ENCODE results near the gene KAZN.

Gene KAZN

DNA sequence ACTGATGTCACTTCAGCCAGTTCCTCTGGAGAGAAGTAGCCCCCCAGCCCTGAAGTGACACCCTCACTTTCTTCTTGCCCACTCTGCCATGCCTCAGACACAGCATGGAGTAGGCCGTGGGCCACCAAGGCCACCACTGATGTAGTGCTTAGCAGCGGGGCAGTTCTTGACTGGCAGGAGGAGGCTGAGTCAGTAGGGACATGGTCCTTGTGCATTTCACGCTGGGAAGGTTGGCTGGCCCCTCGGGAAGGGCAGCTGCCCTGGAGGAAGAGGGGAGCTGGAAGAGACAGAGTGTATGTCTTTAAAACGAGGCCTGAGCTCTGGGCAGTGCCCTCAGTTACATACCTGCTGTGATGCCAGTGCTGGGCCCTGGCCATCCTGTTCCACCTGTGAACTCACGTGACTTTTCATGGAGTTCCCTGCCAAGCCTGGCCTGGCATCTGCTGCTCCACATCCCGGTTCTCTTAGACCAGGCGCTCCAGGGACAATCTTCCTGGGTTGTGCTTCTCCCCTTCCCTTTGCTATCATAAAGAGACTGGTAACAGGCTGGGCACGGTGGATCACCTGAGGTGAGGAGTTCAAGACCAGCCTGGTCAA lies 396.5 kb downstream of the KAZN start:
- no peak for DNase-seq
- Mint-ChIP-seq H3K4me1 (peaks cover 41% of the 10 kb centered on the region), H3K4me3 (no peak overlapping the region), H3K27ac (no peak overlapping the region), H3K9me3 (no peaks in the 10 kb centered on the region), H3K36me3 (ENCODE audit: low read depth) (peaks cover 3% of the 10 kb centered on the region), H3K27me3 (ENCODE audit: low read depth, poor library complexity) (no peaks in the 10 kb centered on the region)
- TF ChIP-seq, protein P1, sequence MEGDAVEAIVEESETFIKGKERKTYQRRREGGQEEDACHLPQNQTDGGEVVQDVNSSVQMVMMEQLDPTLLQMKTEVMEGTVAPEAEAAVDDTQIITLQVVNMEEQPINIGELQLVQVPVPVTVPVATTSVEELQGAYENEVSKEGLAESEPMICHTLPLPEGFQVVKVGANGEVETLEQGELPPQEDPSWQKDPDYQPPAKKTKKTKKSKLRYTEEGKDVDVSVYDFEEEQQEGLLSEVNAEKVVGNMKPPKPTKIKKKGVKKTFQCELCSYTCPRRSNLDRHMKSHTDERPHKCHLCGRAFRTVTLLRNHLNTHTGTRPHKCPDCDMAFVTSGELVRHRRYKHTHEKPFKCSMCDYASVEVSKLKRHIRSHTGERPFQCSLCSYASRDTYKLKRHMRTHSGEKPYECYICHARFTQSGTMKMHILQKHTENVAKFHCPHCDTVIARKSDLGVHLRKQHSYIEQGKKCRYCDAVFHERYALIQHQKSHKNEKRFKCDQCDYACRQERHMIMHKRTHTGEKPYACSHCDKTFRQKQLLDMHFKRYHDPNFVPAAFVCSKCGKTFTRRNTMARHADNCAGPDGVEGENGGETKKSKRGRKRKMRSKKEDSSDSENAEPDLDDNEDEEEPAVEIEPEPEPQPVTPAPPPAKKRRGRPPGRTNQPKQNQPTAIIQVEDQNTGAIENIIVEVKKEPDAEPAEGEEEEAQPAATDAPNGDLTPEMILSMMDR (IDR thresholded peaks at IDR 0.05): no peak

DNA sequence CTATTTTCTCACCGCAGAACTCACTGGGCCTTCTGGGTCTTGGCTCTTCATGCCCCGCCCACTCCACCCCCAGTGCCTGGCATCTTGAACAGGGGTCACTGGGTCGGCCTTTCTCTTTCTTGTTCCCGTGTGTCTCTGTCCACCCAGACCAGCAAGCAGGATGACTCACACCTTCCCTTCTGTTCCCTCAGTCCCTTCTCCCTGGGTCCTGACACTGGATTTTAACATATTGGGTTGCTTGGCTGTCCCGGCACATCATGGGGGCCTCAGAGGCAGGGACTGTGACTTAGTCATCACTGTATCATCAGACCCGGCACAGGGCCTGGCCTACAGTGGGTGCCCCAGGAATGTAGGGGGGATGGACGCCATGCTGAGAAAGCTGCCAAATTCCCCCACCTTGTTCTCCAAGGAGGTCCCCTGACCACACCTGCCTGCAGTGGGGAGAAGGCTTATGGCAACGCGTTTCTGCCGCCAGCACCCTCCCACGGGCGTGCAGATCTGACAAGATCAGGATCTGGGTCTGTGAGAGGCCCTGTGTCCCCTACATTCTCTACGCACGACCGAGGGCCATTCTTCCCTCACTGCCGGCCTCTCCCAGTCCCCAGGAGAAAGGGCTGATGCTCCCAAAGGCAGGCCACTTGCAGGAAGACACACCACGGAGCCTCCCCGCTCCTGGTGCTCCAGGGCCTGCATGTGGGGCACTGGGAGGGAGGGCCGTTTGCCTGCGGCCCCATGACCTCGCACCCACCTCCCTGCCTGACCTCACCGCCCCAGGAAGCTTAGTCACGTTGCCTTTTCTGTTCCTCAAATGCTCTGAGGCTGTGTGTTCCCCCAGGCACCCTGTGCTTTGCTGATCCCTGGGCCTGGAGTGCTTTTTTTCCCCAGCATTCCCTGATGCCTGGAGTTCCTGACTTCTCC lies 397.9 kb downstream of the KAZN start:
- Mint-ChIP-seq H3K9me3 (no peaks in the 10 kb centered on the region), H3K27me3 (ENCODE audit: low read depth, poor library complexity) (no peaks in the 10 kb centered on the region), H3K36me3 (ENCODE audit: low read depth) (peaks cover 5% of the 10 kb centered on the region), H3K27ac (peak overlapping the region; percentile 91), H3K4me1 (peaks cover 41% of the 10 kb centered on the region), H3K4me3 (no peak overlapping the region)
- TF ChIP-seq, protein P1 (IDR thresholded peaks at IDR 0.05): no peak
- DNase-seq: peak; percentile 39

DNA sequence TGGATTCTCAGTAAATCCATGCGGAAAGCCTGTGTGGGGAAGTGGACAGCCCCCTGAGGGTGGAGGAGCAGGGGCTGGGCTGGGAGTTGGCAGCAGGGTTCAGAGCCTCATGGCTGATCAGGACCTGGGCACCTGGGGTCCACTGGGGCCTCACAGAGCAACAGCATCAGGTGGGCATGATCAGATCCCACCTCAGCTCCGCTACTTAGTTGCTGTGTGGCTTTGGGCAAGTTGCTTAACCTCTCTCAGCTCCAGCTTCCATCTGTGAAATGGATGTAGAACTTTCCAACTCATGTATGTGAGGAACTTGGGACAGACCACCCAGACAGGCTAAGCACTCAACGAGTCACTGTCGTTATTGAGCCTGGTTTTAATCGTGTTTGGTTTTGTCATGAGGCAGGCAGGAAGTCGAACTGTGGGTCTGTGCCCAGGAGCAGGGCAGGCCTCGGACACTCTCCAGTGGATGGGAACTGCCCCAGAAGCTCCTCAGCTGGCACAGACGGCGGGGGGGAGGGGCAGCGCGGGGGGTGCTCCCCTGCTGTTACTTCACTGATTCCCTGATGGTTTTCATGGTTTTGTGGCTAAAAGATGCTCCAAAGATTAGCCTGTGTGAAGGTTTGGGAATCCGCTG lies 399.3 kb downstream of the KAZN start:
- TF ChIP-seq, protein P1 (IDR thresholded peaks at IDR 0.05): no peak
- Mint-ChIP-seq H3K27ac (peak overlapping the region; percentile 32), H3K4me3 (no peak overlapping the region), H3K9me3 (no peaks in the 10 kb centered on the region), H3K27me3 (ENCODE audit: low read depth, poor library complexity) (no peaks in the 10 kb centered on the region), H3K36me3 (ENCODE audit: low read depth) (peaks cover 5% of the 10 kb centered on the region), H3K4me1 (peaks cover 41% of the 10 kb centered on the region)
- no peak for DNase-seq

DNA sequence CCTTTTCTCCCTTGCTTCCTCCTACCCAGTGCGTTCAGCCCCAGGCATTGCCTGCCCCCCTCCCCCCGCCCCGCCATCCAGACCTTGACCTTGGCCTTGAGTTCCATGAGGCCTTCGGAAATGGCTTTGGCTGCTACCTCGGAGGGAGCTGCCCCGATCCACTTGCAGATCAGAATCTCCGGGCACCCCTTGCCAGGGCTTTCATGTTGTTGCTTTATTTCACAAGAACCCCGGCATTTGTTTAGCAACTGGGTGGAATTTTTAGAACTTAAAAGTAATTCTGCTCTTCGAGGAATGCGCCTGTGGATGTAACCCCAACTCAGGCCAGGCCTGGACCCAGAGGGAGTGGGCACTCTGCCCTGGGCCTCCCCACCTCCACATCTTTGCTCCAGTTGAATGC lies 401.0 kb downstream of the KAZN start:
- H3K9me3 Mint-ChIP-seq: no peaks in the 10 kb centered on the region
- peaks cover 2% of the 10 kb centered on the region for H3K27me3 Mint-ChIP-seq (ENCODE audit: low read depth, poor library complexity)
- peaks cover 5% of the 10 kb centered on the region for H3K36me3 Mint-ChIP-seq (ENCODE audit: low read depth)
- TF ChIP-seq, protein P1 (IDR thresholded peaks at IDR 0.05): no peak
- DNase-seq: no peak
- no peak overlapping the region for H3K27ac Mint-ChIP-seq
- H3K4me1 Mint-ChIP-seq: peaks cover 35% of the 10 kb centered on the region
- H3K4me3 Mint-ChIP-seq: no peak overlapping the region

DNA sequence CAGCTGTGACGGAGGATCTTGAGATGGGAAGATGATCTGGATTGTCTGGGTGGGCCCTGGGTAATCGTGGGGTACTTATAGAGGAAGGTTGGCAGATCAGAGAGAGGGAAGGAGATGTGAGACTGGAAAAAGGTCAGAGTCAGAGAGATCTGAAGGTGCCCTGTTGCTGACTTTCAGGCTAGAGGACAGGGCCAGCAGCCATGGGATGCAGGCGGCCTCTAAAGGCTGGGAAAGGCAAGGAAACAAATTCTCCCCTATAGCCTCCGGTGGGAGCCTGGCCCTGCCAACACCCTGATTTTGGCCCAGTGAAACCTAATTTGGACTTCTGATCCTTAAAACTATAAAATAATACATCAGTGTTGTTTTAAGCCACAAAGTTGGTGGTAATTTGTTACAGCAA lies 401.5 kb downstream of the KAZN start:
- peak overlapping the region; percentile 2 for H3K27ac Mint-ChIP-seq
- H3K27me3 Mint-ChIP-seq (ENCODE audit: low read depth, poor library complexity): peaks cover 2% of the 10 kb centered on the region
- no peak for DNase-seq

More for the DNA sequence above, 401.5 kb downstream of the KAZN start:
- H3K9me3 Mint-ChIP-seq: no peaks in the 10 kb centered on the region
- peaks cover 29% of the 10 kb centered on the region for H3K4me1 Mint-ChIP-seq
- TF ChIP-seq, protein P1 (IDR thresholded peaks at IDR 0.05): no peak
- H3K36me3 Mint-ChIP-seq (ENCODE audit: low read depth): peaks cover 5% of the 10 kb centered on the region
- no peak overlapping the region for H3K4me3 Mint-ChIP-seq

Measured in nephron progenitor cell (in vitro differentiated cells).